Adipocyte (in vitro differentiated cells): ENCODE data around the gene PLA2G3.

ENCODE experiments used
- DNase-seq: peaks from one replicate; pipeline ENCODE4 v3.0.0-alpha.2; 2015; ENCODE audit warnings: low read depth
- H3K27me3 ChIP-seq: replicated peaks from 2 replicates; pipeline ENCODE4 v1.7.0; 2013; ENCODE audit warnings: mild to moderate bottlenecking, low read length, moderate library complexity; ENCODE audit not compliant: control insufficient read depth, insufficient read depth
- H3K36me3 ChIP-seq: 2 replicates; pipeline ENCODE4 v1.7.0; 2013; ENCODE audit warnings: low read length, mild to moderate bottlenecking, moderate library complexity; ENCODE audit not compliant: control insufficient read depth, insufficient read depth, severe bottlenecking
- H3K4me1 ChIP-seq: 2 replicates; pipeline ENCODE4 v1.7.0; 2013; ENCODE audit warnings: mild to moderate bottlenecking, low read length, moderate library complexity; ENCODE audit not compliant: control insufficient read depth, insufficient read depth
- H3K4me3 ChIP-seq: 2 replicates; pipeline ENCODE4 v1.7.0; 2013; ENCODE audit warnings: mild to moderate bottlenecking, low read length, moderate library complexity
- H3K9ac ChIP-seq: 2 replicates; pipeline ENCODE4 v1.7.0; 2013; ENCODE audit warnings: mild to moderate bottlenecking, low read length, moderate library complexity
- H3K9me3 ChIP-seq: 2 replicates; pipeline ENCODE4 v1.7.0; 2013; ENCODE audit warnings: mild to moderate bottlenecking, low read length, moderate library complexity; ENCODE audit not compliant: control insufficient read depth

Gene PLA2G3

GRCh38 chr22:31170971-31171370 is 30.7 kb upstream of the PLA2G3 start:
- Histone ChIP-seq H3K27me3 (no peaks in the 10 kb centered on the region), H3K36me3 (peaks cover 6% of the 10 kb centered on the region)
- DNase-seq, result no peak

GRCh38 chr22:31162015-31162765 is 21.9 kb upstream of the PLA2G3 start:
- H3K27me3 ChIP-seq, result no peaks in the 10 kb centered on the region
- peaks cover 33% of the 10 kb centered on the region for H3K4me1 ChIP-seq
- peaks cover 22% of the 10 kb centered on the region for H3K36me3 ChIP-seq
- peak overlapping the region; percentile 98 for H3K9ac ChIP-seq
- H3K4me3 ChIP-seq, result peak overlapping the region; percentile 95
- H3K9me3 ChIP-seq, result no peaks in the 10 kb centered on the region
- DNase-seq, result peak; percentile 41

More at GRCh38 chr22:31170971-31171370, 30.7 kb upstream of the PLA2G3 start:
- no peak overlapping the region for H3K9ac ChIP-seq
- H3K4me3 ChIP-seq, result no peak overlapping the region
- peaks cover 71% of the 10 kb centered on the region for H3K4me1 ChIP-seq
- H3K9me3 ChIP-seq, result no peaks in the 10 kb centered on the region

- H3K36me3 ChIP-seq, result peaks cover 22% of the 10 kb centered on the region
- DNase-seq, result no peak
- H3K27me3 ChIP-seq, result no peaks in the 10 kb centered on the region
Observed at GRCh38 chr22:31161386-31161785, 21.1 kb upstream of the PLA2G3 start.

GRCh38 chr22:31160328-31160978 is 20.1 kb upstream of the PLA2G3 start:
- Histone ChIP-seq H3K9me3 (no peaks in the 10 kb centered on the region), H3K4me3 (peak overlapping the region; percentile 95), H3K9ac (peak overlapping the region; percentile 98), H3K27me3 (no peaks in the 10 kb centered on the region), H3K36me3 (peaks cover 13% of the 10 kb centered on the region), H3K4me1 (peaks cover 29% of the 10 kb centered on the region)
- peak; percentile 72 for DNase-seq

More at GRCh38 chr22:31161386-31161785, 21.1 kb upstream of the PLA2G3 start:
- H3K4me1 ChIP-seq, result peaks cover 30% of the 10 kb centered on the region
- H3K9me3 ChIP-seq, result no peaks in the 10 kb centered on the region
- H3K9ac ChIP-seq, result peak overlapping the region; percentile 98
- peak overlapping the region; percentile 95 for H3K4me3 ChIP-seq

GRCh38 chr22:31155422-31155821 is 15.1 kb upstream of the PLA2G3 start:
- peaks cover 12% of the 10 kb centered on the region for H3K4me1 ChIP-seq
- H3K36me3 ChIP-seq, result no peaks in the 10 kb centered on the region
- peak; percentile 46 for DNase-seq
- no peaks in the 10 kb centered on the region for H3K9me3 ChIP-seq
- H3K27me3 ChIP-seq, result no peaks in the 10 kb centered on the region
- peak overlapping the region; percentile 42 for H3K9ac ChIP-seq
- H3K4me3 ChIP-seq, result no peak overlapping the region

- H3K27me3 ChIP-seq, result no peaks in the 10 kb centered on the region
- peaks cover 12% of the 10 kb centered on the region for H3K4me1 ChIP-seq
- no peaks in the 10 kb centered on the region for H3K36me3 ChIP-seq
- peak overlapping the region; percentile 42 for H3K9ac ChIP-seq
- H3K9me3 ChIP-seq, result no peaks in the 10 kb centered on the region
- no peak overlapping the region for H3K4me3 ChIP-seq
- DNase-seq, result no peak
Observed at GRCh38 chr22:31154975-31155374, 14.7 kb upstream of the PLA2G3 start.

GRCh38 chr22:31153357-31153756 is 13.0 kb upstream of the PLA2G3 start:
- DNase-seq, result no peak
- no peaks in the 10 kb centered on the region for H3K9me3 ChIP-seq
- H3K4me1 ChIP-seq, result peaks cover 18% of the 10 kb centered on the region
- no peak overlapping the region for H3K9ac ChIP-seq
- H3K36me3 ChIP-seq, result no peaks in the 10 kb centered on the region
- no peak overlapping the region for H3K4me3 ChIP-seq
- no peaks in the 10 kb centered on the region for H3K27me3 ChIP-seq

GRCh38 chr22:31151872-31152271 is 11.6 kb upstream of the PLA2G3 start:
- DNase-seq, result no peak

GRCh38 chr22:31150615-31151014 is 10.3 kb upstream of the PLA2G3 start:
- no peak overlapping the region for H3K9ac ChIP-seq
- H3K9me3 ChIP-seq, result peaks cover 3% of the 10 kb centered on the region
- no peaks in the 10 kb centered on the region for H3K27me3 ChIP-seq
- H3K4me1 ChIP-seq, result peaks cover 16% of the 10 kb centered on the region
- H3K36me3 ChIP-seq, result no peaks in the 10 kb centered on the region
- no peak for DNase-seq
- H3K4me3 ChIP-seq, result no peak overlapping the region

More at GRCh38 chr22:31151872-31152271, 11.6 kb upstream of the PLA2G3 start:
- H3K9ac ChIP-seq, result no peak overlapping the region
- H3K4me1 ChIP-seq, result peaks cover 20% of the 10 kb centered on the region
- H3K4me3 ChIP-seq, result no peak overlapping the region
- no peaks in the 10 kb centered on the region for H3K36me3 ChIP-seq
- no peaks in the 10 kb centered on the region for H3K27me3 ChIP-seq
- peaks cover 3% of the 10 kb centered on the region for H3K9me3 ChIP-seq

- Histone ChIP-seq H3K9ac (peak overlapping the region; percentile 77), H3K9me3 (peaks cover 12% of the 10 kb centered on the region), H3K27me3 (no peaks in the 10 kb centered on the region), H3K36me3 (no peaks in the 10 kb centered on the region), H3K4me1 (peaks cover 8% of the 10 kb centered on the region), H3K4me3 (no peak overlapping the region)
- DNase-seq, result peak; percentile 91
Observed at GRCh38 chr22:31148953-31149627, 8.8 kb upstream of the PLA2G3 start.

- peak; percentile 52 for DNase-seq
Observed at GRCh38 chr22:31148488-31148887, 8.2 kb upstream of the PLA2G3 start.

More at GRCh38 chr22:31148488-31148887, 8.2 kb upstream of the PLA2G3 start:
- H3K9me3 ChIP-seq, result peaks cover 13% of the 10 kb centered on the region
- peaks cover 8% of the 10 kb centered on the region for H3K4me1 ChIP-seq
- no peaks in the 10 kb centered on the region for H3K27me3 ChIP-seq
- no peaks in the 10 kb centered on the region for H3K36me3 ChIP-seq
- H3K9ac ChIP-seq, result peak overlapping the region; percentile 77
- H3K4me3 ChIP-seq, result no peak overlapping the region
